WTC11 (cell line): ENCODE data around the gene CLASP1.

ENCODE experiments used
- CTCF ChIP-seq: fragments of 200-600 bp; IDR thresholded peaks from 2 replicates; pipeline ENCODE4 v1.8.0; 2022; ENCODE audit warnings: antibody characterized with exemption
- JUN ChIP-seq: sonication (generic); formaldehyde crosslinking; IDR thresholded peaks from 2 replicates; pipeline ENCODE4 v1.8.0; 2023; ENCODE audit warnings: mild to moderate bottlenecking, missing genetic modification reagents
- NFYB ChIP-seq: sonication (generic); formaldehyde crosslinking; conservative IDR thresholded peaks from 2 replicates; pipeline ENCODE4 v1.8.0; 2022; ENCODE audit warnings: low read depth, missing genetic modification reagents
- ZNF423 ChIP-seq: fragments of 250-450 bp; sonication (Bioruptor Pico); IDR thresholded peaks from 2 replicates; pipeline ENCODE4 v2.1.2; 2022; ENCODE audit warnings: mild to moderate bottlenecking, moderate library complexity
- TF ChIP-seq, protein P1 (sequence below): sonication (generic); formaldehyde crosslinking; IDR thresholded peaks from 2 replicates; pipeline ENCODE4 v1.8.0; 2023; ENCODE audit warnings: missing genetic modification reagents

DNA sequence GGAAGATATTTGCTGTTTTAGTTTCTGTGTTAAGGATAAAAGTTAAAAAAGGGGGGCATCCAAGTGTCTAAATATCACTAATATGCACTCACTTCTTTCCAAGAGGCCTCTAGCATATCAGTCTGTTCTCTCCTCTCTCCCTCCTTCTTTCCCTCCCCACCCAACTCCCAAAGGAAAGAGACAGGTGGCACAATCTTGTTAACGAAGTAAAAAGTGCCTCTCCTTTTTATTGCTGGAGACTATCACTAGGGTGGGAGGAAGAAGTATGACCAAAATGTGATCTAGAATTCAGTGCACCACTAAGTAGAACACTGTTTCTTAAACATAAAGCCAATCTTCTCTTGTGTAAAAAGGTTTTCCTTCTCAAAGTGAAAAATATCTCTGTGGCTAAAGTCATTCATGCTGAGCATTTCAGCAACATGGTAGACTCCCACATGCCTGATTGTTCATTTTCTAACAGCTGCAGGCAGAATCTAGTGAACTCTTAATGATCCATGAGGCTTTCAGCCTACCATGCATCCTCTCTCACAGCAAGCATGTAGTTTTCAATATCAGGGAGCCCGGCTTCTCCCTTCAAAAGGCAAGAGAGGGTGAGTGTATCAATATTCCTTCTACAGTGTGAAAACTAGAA, 79.1 kb downstream of the CLASP1 start:
- TF ChIP-seq NFYB (CRISPR knock-in tag) (no peak), CTCF (no peak), ZNF423 (no peak), JUN (CRISPR knock-in tag) (no peak)
- TF ChIP-seq, protein P1, sequence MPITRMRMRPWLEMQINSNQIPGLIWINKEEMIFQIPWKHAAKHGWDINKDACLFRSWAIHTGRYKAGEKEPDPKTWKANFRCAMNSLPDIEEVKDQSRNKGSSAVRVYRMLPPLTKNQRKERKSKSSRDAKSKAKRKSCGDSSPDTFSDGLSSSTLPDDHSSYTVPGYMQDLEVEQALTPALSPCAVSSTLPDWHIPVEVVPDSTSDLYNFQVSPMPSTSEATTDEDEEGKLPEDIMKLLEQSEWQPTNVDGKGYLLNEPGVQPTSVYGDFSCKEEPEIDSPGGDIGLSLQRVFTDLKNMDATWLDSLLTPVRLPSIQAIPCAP (CRISPR knock-in tag), result no peak
